GM18499 (cell line): Measurements from ENCODE around the gene MBTPS1.

Source experiments
- ATAC-seq: cut with Tn5 transposase; IDR thresholded peaks from one replicate; pipeline ENCODE4 v1.9.1; 2021; ENCODE audit warnings: moderate number of reproducible peaks; ENCODE audit not compliant: insufficient read depth, unreplicated experiment

The MBTPS1 gene

DNA sequence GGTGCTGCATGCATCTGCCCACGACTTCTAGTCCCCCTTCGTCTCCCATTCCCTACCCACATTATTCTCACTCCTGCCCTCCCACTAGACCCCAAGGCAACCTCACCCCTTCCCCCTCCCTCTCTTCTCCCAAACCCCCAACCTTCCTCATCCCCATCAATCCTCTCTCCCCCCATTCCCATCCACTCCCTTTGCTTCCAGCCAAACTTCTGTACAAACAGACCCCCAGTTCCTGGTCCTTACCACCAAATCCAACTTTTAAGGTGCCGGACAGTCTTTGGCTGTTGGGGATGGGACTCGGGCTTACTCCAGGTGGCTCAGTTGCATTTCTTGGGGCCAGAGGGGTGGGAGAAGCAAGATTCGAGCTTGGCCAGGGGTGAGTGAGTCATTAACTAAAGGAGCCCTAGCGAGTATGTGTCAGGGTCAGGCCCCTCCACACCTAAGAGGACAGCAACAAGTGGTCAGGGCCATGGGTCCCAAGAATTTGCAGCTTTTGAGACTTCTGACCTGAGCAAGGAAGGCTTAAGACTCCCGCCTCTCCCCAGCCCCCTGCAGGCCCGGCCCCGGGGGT is 74.3 kb downstream of the MBTPS1 start, which contains the start of gene SLC38A8:
TSS of gene SLC38A8 (minus strand) at position 488 of the 571 bp plus-strand sequence. CDS start 638 bp downstream, outside the sequence.
- no peak for ATAC-seq

GRCh38 chr16:84041881-84042280 is 74.9 kb downstream of the MBTPS1 start:
- no peak for ATAC-seq

- no peak for ATAC-seq
These were observed 75.6 kb downstream of the MBTPS1 start for GRCh38 chr16:84040823-84041820.

DNA sequence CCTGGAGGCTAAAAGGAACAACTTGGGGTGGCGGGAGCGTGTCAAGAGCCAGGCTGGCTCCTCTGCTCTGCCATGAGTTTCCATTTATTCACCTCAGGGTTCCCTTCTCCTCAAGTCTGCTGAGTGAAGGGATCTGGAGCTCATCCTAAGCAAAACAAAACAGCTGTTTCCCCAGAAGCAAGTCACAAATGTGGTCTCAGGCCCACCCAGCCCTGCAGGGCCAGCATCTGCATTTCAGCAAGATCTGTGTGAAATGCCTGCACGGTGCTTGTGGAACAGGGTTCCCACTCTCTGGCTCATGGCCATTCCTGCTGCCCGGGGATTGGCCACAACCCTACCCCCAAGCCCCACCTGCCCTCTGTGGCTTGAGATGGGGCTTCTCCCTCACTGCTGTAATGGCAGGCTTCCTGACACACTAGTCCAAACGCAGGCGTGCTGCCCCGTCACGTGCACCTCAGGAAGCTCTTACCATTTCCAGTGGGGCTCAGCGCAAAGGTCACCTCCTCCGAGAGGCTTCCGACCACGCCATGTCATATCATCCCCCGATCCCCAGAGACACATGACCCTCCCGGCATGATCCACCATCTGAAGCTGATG is 76.4 kb downstream of the MBTPS1 start:
- no peak for ATAC-seq

DNA sequence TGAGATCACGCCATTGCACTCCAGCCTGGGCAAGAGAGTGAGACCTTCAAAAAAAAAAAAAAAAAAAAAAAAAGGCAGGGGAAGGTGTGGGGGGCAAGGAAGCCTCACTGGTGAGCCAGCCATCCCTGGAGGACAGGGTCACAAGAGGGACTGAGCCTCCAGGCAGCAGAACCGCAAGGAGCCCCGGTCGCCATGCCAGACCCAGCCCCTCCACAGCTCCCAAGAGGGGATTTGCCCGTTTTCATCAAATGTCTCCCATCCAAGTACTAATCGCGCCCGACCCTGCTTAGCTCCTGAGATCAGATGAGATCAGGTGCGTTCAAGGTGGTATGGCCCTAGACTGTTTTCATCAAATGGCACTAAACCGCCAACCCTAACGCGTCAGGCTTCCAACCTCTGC is 77.0 kb downstream of the MBTPS1 start:
- no peak for ATAC-seq

DNA sequence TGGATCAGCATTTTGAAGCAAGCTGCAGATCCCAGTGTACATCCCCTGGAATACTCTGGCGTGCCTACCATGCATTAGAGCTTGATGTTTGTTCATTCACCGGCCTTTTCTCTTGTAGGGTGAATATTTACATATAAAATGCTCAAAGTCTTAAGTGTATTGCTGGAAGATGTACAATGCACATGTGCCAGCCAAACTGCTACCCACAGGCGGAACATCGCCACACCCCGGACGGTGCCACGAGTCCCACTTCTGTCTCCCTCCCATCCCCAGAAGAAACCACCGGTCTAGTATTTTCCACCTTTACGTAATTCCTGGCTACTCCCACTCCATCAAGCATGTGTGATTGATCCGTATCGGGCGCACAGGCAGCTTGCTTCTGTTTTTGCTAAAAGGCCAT is 78.3 kb downstream of the MBTPS1 start:
- ATAC-seq: no peak

DNA sequence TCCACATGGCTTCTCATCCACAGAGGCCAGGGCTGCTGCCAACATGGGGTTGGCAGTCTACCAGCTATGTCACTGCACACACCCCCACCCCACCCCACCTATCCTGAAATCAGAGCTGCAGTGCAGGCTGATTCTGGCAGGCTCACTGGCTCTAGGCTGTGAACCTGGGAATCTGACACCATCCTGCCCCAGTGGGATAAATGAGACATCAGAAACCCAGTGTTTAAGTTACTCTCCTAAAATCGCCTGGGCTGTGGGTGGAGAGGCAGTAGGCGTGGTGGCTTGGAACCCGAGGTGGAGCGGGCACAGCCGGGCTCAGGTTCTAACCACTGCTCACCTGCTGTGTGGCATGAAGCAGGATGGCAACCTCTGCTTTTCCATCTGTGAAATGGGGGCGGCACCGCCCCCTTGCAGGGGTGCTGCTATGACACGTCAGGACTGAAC is 79.7 kb downstream of the MBTPS1 start:
- no peak for ATAC-seq

DNA sequence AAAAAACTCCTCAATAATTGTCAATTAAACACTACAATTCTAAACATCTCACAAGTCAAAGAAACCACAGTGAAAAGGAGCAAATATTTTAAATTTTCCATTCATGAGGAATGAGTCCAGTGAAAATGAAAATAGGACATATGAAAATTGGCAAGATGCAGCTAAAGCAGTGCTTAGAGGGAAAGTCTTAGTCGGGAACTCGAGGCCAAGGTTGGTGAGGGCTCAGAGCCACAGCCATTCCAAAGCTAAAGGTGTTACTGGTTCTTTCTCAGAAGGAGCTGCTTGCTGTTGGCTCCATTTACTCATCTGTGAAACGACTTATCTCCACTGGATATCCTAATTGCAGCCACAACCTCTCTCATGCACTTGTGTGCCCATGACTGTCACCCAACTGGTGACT is 80.6 kb downstream of the MBTPS1 start:
- ATAC-seq: no peak

DNA sequence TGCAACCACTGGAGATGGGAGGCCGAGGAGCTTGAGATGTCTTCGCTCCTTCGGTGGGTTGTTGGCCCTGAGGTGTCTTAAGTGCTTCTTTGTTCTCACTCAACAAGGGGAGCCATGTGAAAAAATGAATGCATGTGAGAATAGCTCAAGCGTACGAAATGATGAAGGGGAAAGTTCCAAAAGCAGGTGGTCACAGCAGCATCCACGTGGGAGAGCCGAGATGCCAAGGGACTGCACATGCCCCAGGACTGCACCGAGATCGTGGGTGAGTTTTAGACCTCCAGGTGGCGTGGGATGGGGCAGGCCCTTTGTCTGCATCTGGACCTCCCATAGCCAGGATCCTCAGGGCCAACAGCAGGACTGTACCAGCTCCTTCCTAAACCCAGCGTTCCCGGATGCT is 82.2 kb downstream of the MBTPS1 start:
- no peak for ATAC-seq

DNA sequence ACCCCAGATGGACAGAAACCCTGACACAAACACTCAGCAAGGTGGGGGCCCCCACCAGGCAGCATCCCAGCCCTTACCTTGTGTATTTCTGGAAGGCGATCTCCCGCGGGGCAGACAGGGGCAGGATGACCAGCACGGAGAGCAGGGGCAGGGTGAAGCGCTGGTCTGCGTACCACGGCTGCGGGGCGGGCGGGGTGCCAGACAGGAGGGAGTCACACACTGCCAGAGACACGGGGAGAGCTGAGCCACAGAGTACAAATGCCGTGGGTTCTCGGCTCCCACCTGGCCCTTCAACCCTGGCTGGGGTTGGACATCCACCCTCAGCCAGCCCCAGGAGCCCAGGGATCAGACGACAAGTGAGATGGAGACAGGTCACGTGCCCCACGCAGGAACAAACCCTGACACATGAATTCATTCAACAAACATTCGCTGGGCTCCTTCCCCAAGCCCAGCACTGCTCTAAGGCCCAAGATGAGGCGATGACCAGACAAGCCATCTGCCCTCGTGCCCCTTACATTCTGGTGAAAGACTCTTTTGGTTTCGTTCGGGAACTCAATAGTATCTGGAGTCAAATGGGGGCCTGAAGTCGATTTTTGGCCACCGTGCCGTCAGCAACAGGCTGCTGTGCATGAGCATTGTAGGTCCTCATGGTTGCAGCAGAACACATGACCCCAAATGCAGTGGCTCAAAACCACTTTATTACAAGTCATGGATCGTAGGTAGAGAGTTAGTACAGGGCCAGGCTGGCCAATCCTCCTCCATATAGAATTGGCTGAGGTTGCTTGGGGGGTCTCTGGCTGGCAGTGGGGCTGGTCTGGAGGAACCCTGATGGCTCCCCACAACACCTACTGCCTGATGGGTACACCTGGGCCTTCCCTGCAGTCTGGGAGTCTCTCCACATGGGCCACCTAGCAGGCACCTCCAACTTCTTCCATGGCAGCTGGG is 83.2 kb downstream of the MBTPS1 start:
- ATAC-seq: no peak

DNA sequence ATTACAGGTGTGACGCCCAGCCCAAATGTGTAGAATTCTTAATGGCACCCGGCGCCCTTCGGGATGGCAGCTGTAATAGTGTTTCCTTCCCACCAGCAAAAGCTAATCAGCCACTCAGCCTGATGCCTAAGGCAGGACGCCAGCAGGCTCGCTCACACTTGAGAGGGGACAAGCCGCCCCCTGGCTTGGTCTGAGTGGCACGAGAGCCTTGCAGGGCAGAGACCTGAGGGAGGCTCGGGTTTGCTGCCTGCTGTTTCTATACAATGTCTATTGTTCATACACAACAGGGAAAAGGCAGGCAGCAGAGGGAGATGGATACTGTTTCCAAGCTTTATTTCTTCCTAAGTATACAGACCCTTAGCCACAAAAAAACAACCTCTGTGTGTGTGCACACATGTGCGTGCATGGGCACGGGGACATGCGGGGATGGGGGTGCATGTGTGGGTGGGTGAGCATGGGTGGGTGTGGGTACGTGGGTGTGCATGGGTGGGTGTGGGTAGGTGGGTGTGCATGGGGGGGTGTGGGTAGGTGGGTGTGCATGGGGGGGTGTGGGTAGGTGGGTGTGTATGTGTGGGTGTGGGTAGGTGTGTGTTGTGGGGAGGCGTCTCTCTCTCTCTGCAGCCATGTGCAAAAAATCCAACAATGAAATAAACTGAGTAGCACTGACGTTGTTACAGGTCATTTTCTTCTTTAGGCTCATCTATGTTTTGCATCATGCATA is 84.1 kb downstream of the MBTPS1 start:
- no peak for ATAC-seq

DNA sequence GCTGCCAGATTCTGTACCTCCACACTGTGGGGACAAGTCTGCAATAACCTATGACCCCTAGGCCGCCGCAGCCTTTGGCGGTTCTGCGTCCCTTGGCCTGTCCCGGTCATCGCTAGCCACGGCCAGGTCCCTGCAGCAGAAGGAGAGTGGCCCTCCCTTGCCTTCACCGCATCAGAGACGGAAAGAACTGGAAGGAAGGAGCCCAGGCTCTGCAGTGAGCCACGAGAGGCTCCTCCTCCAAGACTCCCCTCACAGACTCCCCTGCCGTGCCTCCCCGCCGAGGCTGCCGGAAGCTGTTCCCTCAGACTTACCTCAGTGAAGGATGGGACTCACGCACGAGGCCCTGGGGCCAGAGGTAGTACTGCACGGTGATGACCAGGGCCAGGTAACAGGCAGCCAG is 85.2 kb downstream of the MBTPS1 start:
- no peak for ATAC-seq

GRCh38 chr16:84029297-84030047 is 87.3 kb downstream of the MBTPS1 start:
- no peak for ATAC-seq

- no peak for ATAC-seq
These were observed 89.1 kb downstream of the MBTPS1 start for GRCh38 chr16:84027625-84028024.

- ATAC-seq: no peak
These were observed 90.1 kb downstream of the MBTPS1 start for GRCh38 chr16:84026606-84027005.

GRCh38 chr16:84024854-84025253 is 91.9 kb downstream of the MBTPS1 start:
- ATAC-seq: no peak

GRCh38 chr16:84022644-84023043 is 94.1 kb downstream of the MBTPS1 start:
- no peak for ATAC-seq

DNA sequence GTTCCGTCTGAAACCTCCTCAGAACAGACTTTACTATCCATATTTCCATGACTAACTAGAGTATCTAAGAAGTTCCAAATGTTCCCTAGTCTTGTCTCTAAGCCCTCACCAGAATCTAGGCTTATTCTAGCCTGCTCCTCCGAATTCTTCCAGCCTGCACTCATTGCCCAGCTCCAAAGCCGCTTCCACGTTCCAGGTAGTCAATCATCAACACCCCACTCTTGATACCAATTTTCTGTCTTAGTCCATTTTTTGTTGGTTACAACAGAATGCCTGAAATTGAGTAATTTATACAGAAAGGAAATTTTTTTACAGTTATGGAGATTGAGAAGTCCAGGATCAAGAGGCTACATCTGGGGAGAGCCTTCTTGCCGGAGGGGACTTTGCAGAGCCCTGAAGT is 95.3 kb downstream of the MBTPS1 start:
- no peak for ATAC-seq

- ATAC-seq: no peak
These were observed 96.4 kb downstream of the MBTPS1 start for GRCh38 chr16:84020353-84020752.
